GM18499 (cell line): ENCODE data around the gene SCAMP4.

Experiments used
- ATAC-seq: cut with Tn5 transposase; IDR thresholded peaks from one replicate; pipeline ENCODE4 v1.9.1; 2021; ENCODE audit warnings: moderate number of reproducible peaks; ENCODE audit not compliant: insufficient read depth, unreplicated experiment

The SCAMP4 gene

DNA sequence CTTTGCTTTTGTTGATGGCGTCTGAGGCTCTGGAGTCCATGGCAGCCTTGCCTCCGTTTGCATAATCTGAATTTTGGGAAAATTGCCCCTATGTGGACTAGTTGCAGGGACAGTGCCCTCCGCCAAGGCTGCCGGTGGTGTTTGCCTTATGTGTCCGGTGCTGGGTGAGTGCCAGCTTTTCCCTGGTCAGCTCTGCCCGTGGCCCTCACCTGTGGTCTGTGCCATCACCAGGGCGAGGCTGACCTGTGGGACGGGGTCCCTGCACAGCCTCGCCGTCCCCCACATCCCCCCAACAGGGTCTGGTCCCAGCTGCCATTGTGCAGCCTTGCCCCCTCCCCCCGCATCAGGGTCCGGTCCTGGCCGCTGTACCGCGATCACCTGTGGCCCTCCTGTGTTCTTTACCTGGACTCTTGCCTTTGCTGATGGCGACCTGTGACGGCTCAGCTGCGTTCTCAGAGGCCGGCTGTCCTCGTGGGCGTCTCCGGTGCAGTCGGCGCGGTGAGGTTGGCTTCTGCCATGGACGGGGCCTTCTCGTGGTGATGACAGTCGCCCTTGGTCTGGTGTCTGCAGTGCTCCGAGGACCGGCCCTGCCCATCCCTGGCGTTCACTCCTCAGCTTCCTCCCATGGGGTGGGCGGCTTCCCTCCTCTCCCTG, 48.4 kb downstream of the SCAMP4 start:
- ATAC-seq: no peak

DNA sequence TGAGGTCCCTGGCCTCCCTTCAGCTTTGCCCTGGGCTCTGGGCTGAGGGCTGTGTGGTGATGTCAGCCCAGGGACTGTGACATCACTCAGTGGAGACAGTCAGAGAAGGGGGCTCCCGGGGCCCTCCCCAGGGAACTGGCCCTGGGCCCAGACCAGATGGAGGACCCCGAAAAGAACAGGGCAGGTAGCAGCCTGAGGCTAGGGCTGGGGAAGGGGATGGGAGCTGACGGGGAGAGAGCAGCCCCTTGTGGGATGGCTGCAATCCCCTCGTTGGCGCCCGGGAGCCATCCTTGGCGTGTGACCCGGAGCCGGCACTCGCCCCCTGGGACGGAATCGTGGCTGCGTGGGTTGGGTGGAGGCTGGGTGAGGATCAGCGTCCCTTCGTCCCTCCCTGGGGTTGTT, 49.3 kb downstream of the SCAMP4 start:
- ATAC-seq: no peak

DNA sequence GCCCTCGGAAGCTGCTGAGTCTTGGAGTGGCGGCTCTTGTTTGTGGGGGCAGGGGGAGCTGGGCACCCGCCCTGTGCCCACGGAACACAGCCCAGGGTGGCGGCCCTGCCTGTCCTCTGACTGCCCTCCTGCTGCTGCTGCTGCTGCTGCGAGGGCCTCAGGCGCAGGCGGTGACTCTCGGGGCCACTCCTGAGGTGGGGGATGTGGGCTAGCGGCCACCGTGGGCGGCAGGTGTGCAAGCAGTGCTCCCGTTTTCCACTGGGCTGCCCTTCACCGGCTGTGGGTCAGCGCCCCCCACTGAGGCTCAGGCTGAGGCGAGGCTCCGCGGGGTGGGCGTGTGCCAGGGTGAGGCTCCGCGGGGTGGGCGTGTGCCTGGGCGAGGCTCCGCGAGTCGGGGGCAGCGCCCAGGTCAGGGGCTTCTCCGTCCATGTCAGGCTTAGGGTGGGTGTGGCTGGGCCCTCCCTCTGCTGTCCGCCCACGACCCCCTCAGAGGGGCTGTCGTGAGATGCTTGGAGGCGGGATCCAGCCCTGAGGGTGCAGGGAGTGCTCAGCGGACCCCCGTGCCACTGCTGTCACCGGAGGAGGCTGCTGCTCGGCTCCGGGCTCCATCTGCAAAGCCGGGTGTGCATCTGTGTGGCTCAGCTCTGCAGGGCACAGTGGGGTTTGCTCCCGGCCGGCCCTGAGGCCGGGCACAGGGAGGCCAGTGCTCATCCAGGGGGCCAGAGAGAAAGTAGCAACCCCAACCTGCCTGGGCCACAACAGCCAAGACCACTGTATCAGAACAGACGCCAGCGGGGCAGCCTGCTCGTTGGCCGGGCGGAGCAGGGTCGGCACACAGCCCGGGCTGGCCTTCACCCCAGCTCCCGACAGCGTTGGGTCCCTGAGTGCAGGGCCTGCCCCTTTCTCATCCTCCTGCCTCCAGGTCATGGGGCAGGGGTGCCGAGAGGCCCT, 50.2 kb downstream of the SCAMP4 start:
- ATAC-seq: no peak

DNA sequence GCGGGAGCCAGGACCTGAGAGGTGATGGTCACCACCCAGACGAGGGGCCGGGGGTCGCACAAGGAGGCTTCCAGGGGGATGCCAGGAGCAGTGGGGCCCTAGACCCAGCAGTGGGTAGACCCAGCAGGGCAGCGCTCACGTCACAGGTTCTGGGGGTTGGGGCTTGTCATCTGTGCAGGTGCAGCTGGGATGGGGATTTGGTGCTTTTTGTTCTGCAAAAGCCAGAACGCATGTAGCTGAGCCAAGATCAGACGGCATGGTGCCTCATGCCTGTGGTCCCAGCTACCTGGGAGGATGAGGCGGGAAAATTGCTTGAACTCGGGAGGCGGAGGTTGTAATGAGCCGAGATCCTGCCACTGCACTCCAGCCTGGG, 50.9 kb downstream of the SCAMP4 start:
- ATAC-seq: no peak

DNA sequence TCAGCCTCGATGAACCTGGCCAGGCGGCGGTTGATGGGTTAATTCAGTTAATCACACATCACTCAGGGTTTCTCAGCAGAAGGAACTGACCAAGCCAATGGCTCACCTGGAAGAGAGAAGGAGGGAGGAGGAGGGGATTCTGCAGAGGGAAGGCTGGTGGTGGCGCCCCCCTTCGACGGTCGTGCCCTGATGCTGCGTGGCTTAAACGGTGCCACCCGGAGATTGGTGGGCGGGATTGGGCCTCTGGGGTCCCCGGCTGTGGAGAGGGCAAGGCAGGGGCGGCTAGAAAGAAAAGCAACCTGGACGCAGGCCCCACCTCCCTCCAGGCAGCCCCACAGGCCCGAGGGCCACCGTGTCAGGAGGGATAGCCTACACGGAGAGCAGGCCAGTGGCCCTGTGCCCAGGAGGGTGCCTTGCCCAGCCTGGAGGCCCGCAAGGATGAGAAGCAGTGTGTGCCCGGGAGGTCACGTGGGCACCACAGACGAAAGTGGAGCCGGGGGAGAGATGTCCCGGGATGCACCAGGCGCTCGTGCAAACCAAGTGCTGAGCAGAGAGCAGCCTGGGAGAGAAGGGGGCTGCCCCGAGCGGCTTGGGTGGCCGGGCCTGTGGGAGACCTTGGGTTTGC, 51.8 kb downstream of the SCAMP4 start:
- no peak for ATAC-seq

DNA sequence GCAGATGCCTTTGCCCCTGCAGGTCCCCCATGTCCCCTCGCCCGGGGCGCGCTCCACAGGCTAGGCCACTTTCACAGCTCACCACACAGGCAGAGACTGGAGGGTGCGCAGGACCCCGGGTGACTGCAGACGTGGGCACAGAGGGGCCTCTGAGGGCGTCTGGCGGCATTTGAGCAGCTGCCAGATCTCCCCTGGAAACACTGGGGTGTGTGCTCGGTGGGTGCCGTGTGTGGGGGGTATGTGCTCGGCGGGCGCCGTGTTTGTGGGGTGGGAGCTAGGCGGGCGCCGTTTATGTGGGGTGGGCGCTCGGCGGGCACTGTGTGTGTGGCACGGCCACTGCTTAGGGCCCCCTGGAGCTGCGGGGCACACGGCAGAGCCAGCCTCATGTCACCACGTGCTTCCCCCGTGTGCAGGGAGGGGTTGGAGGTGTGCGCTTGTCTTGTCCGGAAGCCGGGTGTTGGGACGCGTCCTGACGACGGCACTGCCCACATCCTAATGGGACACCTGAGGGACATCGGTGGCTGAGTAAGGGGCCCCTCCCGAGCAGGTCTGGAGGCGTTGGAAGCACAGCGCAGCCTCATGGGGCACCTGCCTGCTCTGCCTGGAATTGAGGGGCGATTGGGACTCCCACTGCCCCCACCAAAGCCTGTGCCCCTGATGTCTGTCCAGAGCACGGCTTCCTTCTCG, 52.5 kb downstream of the SCAMP4 start:
- ATAC-seq: no peak

DNA sequence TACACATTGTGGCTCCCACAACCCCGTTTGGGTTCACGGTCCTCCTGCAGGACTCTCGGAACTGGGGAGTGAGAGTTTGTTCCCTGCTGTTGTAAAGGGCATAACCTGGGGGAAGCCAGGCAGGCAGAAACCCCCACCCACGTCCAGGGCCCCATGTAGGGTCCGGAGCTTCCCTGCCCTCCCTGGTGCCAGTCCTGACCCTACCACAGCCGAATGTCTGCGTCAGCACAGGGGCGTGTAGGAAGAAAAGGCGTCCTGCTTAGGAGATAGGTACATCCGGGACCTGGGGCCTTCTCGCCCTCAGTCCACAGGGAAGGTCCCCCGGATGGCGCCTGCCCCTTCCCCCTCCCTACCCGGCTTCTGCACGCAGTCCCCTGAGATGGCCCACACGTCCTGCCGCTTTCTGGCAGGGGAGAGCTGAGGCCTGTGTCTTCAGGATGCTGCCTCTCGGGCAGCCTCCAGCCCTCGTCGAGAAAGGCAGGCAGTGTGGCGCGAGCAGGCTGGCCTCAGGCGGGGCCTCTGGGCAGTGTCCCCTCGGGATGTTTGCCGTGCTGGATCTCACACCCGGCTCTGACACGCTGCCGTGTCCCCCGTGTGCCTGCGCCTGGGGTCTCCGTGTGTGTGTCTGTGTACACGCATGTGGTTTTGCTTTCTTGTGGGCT, 54.9 kb downstream of the SCAMP4 start:
- ATAC-seq: no peak

DNA sequence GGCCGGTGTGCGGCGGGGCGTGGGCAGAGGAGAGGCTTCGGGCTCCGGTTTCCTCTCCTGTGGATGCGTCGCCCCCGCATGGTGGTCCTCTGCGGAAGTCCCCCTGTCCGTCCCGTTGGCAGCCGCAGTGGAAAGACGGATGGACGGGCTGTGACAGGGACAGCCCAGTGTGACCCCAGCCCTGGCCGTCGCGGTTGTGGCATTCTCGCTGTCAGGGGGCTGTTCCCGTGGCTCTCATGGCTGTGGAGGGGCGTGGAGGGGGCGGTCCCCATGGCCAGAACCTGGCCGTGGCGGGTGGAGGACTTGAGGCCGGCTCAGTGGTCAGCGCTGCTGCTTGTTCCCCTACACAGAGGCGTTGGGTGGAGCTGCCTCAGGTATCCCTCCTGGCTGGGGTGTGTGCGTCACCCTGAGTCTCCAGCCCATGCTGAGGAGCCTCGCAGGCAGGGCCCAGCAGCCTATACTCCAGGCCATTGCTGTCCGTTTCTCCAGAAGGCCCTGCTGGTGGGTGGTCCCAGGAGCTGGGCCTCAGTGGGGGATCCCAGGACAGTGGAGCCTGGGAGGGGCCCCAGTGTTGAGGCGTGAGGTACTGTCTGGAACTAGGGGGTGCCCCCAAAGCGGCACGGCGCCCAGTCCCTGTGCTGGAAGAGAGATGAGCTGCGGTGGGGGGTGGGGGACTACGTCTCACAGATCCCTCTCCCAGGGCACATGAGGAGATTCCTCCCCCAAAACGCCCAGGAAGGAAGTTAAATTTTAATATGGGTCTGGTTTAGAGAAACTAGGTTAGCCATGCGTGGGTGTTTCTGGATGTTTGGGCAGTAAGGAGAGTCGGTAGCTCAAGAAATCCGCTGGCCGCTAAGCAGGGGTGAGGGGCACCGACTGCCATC, 56.0 kb downstream of the SCAMP4 start:
- ATAC-seq: no peak

DNA sequence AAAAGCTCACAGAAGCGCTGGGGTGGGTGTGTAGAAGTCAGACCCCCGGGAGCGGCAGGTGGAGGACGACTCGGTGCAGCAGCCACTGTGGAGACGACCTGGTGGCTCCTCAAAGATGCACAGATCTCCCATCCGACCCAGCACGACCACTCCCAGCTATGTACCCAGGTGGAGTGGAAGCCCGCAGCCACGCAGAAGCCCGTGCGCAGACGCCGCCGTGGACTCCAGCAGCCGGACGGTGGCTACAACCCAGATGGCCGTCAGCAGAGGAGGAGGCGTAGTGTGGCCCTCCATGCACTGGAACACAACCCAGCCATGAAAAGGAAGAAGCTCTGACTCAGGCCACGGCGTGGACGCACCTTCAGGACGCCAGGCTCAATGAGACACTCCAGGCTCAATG, 57.5 kb downstream of the SCAMP4 start:
- ATAC-seq: no peak

DNA sequence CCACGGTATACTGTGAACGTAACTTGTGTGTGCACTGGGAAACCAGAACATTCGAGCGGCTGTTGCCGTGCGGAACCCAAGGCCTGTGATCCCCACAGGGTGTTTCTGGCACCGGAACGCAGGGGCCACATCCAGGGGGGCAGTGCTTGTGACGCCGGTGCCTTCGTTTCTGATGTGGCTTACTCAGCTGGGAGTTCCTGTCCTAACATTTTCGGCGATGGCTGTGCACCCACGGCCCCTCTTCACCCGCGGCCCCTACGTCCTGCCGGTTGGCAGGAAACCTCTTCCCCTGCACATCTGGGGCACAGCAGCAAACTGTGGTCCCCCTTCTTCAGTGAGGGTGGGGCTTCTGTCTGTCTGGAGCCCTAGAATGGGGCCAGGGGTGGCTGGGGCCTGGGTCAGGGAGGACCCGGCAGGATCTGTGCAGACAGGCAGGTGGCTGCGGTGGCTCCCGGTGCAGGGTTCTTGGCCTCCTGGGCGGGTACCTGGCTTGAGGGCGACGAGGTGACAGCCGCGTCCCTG, 61.9 kb downstream of the SCAMP4 start:
- ATAC-seq: no peak

DNA sequence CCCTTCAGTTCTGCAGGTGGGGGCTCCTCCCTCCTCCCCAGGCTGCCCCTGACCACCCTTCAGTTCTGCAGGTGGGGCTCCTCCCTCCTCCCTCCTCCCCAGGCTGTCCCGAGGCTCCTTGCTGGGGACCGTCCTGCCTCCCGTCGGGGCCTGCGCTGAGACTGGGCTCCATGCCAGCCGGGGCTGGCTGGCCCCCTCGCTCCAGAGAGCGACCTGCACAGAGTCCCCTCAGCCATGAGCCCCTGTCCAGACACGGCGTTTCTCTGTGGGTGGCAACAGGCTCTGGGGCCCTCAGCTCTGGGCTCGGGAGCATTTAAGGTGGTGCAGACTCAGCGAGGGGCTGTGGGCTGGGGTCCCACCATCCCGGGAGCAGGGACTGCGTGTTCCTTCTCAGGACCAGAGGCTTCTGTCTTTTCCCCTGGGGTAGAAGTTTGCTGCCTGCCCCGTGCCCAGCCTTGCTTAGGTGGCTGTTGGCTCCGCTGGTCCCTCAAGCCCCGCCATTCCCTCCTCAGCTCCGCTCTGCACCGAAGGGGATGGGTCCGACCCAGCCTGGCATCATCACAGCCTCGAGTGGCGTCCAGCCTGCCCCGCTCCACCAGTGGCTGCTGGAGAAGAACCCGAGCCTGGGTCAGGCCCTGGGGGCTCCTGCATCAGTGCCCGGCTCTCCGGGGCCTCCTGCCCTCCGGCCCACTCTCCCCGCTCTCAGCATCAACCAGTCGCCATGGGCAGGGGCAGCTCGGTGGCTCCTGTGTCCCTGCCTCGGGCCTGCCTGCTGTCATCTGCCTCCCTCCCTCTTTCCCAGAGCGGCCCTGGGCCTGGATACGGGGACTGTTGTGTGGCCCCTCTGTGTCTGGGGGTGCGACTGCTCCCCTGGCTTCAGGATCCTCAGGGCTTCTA, 63.3 kb downstream of the SCAMP4 start:
- ATAC-seq: no peak

DNA sequence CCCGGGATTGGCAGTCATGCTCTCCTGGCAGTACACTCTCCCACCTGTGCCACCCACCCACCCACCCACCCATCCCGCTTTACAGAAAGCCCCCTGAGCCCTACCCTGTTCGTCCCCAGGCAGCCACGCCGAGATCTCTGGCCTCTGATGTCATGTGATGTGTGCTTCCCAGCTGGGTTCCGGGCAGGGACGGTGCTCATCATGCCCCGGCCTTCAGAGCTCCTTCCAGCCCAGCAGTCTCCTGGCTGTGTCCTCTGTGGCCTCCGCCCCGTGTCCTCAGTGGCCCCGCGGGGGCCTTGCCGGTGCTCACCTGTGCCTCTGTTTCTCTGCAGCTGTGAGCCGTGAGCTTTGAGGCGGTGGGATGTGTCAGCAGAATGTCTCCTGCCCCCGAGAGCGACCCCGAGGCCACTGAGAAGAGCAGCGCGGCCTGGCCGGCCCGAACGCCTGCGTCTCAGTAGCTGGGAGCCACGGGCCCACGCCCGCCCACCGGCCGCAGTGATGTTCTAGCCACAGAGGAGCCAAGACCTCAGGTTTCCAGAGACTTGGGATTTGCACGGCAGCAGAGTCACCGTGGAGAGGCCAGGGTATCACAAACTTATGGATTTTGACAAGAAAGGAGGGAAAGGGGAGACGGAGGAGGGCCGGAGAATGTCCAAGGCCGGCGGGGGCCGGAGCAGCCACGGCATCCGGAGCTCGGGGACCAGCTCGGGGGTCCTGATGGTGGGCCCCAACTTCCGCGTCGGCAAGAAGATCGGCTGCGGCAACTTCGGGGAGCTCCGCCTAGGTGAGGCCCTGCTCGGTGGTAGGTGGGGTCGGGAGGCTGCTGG, 64.2 kb downstream of the SCAMP4 start:
- no peak for ATAC-seq

DNA sequence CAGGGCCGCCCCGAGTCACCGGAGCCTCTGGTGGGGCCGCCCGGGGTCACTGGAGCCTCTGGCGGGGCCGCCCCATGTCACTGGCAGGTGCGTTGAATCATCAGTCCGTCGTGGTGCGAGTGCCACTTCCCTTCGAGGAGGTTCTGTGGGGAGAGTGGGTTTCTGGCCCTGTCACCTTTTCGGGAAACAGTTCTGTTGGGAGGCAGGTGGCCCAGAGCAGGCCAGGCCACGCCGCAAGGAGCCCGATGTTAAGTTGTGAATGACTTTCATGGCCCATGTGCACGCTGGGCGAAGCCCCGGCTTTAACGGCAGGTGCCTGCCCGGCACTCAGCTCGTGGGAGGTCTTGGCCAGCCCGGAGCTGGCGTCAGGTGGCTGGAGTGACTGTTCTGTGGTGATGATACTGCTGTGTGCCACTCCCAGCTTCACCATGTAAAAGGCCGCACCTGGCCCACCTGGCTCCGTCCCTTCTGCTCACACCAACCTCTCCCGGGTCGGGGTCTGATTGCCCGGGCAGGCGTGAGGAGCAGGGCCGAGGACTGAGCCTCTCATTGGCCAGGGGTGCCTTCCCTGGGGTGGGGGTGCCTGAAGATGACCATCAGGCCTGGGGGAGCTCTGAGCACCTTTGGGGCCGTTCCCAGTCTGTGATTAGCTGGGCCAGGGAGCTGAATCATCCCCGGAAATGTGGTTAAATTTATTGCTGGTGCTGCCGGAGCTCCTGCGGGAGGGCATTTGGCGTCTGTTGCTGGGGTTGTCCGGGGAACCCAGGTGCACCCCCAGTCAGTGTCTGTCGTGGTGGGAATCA, 65.0 kb downstream of the SCAMP4 start:
- no peak for ATAC-seq

DNA sequence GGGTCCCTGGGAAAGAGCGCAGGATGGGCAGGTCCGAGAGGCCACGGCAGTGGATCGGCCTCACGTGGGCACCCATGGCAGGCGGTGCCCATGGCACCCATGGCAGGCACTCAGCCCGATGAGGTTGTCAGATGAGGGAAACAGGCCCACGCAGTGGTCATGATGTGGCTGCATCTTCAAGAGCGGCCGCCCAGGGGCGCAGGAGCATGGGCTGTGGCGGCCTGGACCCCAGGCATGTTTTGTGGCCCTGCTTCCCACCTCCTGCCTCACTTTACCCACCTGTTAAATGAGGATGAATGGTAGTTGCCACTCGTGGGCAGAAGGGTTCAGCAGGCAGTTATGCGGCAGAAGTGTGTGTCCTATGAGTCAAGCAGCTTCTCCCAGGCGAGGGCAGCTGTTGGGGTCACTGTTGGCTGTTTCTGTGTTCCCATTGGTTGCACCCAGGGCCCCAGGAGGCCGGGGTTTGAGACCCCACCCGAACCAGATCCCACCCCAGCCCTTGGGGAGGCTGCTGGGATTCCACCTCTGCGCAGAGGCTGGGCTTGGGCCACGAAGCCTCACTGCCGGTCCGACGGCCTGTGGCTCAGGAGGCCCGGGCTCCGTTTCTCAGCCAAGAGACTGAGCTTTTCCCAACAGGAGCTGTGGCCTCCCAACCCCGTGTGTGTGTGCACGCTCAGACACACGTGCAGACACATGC, 65.8 kb downstream of the SCAMP4 start:
- no peak for ATAC-seq

DNA sequence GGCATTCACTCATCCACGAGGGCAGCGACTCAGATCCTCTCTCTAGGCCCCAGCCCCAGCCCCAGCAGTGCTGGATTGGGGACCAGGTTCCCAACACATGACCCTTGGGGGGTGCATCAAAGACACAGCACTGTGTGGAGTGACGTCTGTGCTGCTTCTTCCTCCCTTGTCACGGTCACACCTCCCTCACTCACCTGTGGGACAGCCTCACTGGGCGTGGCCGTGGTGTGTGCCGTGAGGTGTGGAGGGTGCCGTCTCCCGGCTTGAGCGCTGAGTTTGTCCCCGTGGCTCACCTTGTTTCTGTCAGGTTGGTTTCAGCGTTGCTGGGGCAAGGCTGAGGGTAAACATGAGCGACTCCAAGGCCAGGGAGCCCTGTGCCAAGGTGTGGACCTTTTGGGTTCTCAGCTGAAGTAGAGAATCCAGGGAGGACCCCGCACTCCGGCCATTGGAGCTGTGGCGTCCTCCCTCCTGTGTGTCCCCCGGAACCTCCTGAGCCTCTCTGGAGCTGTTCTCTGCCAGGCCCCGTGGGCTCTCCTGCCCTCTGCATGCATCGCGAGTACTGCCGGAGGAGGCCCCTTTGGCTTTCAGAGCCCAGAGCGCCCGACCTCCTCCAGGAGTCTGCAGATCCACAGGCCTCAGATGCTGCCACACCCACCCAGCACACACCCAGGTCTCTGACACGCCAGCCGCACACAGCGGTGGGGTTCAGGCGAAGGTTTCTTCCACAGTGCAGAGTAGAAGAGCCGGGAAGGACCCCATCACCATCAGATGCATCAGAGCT, 69.4 kb downstream of the SCAMP4 start:
- ATAC-seq: no peak
